Cardiac fibroblast (primary cell): ENCODE data around the gene C2orf15.
"Not testable (repeated sequence)": the region's sequence is repeated elsewhere in the genome, so short reads cannot be mapped to it uniquely, and the experiment has no call there.

Source experiments
- DNase-seq, 2 donors: peaks; one replicate each; pipeline versions ENCODE4 v3.0.0 to v3.0.0-alpha.2; 2010; ENCODE audit warnings: low read depth in 2 of 2
- H3K4me3 ChIP-seq, 2 donors: replicated peaks in 1 of 2; 1 replicate in 1 of 2; 2 replicates in 1 of 2; pipeline ENCODE4 v1.5.1; 2011; ENCODE audit warnings: low read depth in 2 of 2, low read length in 2 of 2, mild to moderate bottlenecking in 2 of 2, moderate library complexity in 1 of 2
- TF ChIP-seq, protein P1 (sequence below): IDR thresholded peaks from one replicate; pipeline ENCODE4 v1.5.1; 2011; ENCODE audit warnings: low read depth, mild to moderate bottlenecking, low read length, inconsistent platforms

The C2orf15 gene

DNA sequence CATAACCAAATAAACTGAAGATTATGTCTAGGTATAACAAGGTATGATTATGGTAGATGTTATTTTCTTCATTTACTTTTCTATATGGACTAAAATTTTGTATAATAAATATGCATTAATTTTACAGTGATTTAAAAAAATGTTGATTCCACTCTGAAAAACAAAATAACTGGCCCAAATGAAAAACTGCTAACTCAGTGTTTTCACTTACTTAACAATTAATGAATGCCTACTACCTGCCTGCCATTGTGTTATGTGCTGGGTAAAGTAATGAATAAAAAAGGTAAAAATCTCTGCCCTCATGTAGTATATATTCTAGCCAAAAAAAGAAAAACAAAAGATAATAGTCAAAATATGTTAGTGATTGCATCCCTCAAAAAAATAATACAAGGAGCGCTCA lies 29.6 kb upstream of the C2orf15 start:
- TF ChIP-seq, protein P1, sequence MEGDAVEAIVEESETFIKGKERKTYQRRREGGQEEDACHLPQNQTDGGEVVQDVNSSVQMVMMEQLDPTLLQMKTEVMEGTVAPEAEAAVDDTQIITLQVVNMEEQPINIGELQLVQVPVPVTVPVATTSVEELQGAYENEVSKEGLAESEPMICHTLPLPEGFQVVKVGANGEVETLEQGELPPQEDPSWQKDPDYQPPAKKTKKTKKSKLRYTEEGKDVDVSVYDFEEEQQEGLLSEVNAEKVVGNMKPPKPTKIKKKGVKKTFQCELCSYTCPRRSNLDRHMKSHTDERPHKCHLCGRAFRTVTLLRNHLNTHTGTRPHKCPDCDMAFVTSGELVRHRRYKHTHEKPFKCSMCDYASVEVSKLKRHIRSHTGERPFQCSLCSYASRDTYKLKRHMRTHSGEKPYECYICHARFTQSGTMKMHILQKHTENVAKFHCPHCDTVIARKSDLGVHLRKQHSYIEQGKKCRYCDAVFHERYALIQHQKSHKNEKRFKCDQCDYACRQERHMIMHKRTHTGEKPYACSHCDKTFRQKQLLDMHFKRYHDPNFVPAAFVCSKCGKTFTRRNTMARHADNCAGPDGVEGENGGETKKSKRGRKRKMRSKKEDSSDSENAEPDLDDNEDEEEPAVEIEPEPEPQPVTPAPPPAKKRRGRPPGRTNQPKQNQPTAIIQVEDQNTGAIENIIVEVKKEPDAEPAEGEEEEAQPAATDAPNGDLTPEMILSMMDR: no peak
- no peak for DNase-seq
- H3K4me3 ChIP-seq: no peak overlapping the region

DNA sequence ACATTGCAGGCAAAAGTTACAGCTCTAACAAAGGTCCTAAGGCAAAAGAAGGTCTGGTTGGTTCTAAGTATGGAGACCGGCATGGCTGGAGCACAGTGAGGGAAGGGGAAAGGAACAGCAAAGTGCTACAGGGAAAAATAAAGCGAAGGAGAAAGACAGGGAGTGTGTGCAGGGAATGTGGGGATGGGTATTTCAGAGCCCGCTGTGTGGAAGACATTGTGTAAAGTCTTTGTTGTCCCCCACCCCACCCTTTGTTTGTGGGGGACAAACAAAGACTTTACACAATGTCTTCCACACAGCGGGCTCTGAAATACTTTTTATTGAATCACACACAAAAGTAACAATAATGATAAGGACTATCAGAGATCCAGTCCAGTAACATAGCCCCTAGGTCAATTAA lies 28.9 kb upstream of the C2orf15 start:
- no peak overlapping the region for H3K4me3 ChIP-seq
- DNase-seq: no peak
- TF ChIP-seq, protein P1: no peak

DNA sequence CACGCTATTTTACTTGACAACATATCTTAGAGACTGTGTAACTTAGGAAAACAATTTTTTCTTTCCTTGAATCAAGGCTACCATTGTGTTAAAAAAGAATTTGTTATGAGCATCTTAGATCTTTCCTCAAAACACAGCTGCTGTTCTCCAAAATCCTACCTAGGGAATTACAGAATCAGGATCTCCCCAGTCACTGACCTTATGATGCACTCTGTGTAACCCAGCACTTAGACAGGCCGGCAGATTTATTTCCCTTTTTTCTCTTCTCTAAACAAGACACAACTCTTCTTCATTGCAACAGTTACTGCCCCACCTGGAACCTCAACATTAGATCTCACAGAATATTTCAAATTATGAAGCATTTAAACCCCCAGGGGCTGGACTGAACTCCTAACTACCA lies 13.5 kb upstream of the C2orf15 start:
- H3K4me3 ChIP-seq: no peak overlapping the region
- DNase-seq: no peak
- TF ChIP-seq, protein P1: no peak

DNA sequence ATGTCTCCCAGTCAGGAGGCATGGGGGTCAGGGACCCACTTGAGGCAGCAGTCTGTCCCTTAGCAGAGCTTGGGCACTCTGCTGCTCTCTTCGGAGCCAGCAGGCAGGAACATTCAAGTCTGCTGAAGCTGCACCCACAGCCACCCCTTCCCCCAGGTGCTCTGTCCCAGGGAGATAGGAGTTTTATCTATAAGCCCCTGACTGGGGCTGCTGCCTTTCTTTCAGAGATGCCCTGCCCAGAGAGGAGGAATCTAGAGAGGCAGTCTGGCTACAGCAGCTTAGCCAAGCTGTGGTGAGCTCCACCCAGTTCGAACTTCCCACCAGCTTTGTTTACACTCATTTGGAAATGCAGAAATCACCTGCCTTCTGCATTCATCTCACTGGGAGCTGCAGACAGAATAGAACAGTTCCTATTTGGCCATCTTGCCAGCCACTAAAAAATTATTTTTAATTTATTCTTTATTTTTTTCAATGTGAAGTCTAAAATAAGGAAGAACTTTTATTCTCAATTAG lies 6.4 kb upstream of the C2orf15 start:
- DNase-seq, H3K4me3 ChIP-seq: not testable (repeated sequence)

DNA sequence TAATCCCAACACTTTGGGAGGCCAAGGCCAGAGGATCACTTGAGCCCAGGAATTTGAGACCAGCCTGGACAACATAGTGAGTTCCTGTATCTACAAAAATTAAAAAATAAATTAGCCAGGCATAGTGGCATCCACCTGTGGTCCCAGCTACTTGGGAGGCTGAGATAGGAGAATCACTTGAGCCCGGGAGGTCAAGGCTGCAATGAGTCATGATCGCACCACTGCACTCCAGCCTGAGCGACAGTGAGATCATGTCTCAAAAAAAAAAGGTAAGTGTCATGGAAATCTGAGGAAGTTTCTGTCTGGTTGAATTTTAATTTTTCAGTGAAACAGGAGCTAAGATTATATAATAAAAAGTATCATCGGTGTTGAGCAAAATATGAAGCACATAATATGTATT lies 2.5 kb upstream of the C2orf15 start:
- TF ChIP-seq, protein P1: no peak
- no peak overlapping the region for H3K4me3 ChIP-seq
- DNase-seq: no peak

DNA sequence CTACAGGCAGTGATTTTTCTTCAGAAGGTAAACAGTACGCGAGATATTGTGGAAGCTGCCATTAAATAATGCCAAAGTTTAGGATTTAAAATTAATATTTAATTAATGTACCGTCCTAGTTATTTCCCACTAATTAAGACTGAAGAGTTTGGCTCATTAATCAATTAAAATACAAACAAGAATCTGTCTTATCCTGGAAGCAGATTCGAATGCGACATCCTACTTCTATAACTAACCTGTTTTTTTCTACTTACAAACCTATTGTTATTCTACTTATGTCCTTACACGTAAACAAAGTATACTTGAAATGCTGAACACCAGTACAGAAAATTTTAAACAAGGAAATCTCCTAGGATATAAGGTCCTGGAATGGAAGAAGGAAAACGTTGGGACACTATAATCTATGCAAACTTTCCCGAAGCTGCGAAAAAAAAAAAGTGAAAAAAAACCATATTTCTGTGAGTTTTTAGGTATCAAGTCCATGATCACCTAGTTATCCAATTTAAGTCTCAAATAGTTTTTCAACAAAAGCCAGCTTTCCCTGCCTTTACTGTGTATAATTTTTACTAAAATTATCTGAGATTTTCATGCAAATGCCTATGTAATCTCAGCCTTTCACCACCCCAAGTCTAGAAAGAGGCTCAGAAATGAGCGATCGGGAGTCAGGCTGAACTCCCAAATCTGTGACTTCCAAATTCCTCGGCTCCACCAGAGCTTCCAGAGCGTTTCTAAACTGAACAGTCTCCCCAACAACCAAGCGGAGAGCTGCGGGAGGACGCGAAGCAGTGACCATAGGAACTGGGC lies 1.2 kb upstream of the C2orf15 start:
- peak in 1 of 2 donors; percentile 0 for DNase-seq

DNA sequence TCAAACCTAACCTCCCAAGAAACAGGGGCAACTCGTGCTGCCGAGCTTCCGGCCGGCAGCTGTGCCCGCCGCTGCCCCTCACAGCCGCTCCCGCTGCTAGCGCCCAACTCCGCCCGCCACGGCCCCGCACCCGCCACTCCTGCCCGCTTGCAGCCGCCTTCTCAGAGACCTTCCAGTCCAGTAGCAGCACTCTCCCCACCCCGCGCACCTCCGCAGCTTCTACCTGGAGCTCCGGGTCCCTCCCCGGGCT lies 722 bp upstream of the C2orf15 start:
- TF ChIP-seq, protein P1: no peak
- peak overlapping the region; percentile 87 to 92 for H3K4me3 ChIP-seq
- DNase-seq: peak; percentile 31 to 34

More for the DNA sequence above, 1.2 kb upstream of the C2orf15 start:
- peak overlapping the region; percentile 87 to 92 for H3K4me3 ChIP-seq
- TF ChIP-seq, protein P1: no peak
